Ishikawa (cell line): ENCODE data around the gene TJP2.

ENCODE experiments used
- CEBPB ChIP-seq: IDR thresholded peaks from 2 replicates; pipeline ENCODE4 v1.6.1; 2012
- EP300 ChIP-seq: IDR thresholded peaks from 2 replicates; pipeline ENCODE4 v1.6.1; 2012; ENCODE audit warnings: borderline replicate concordance
- FOXM1 ChIP-seq: IDR thresholded peaks from 2 replicates; pipeline ENCODE4 v1.6.1; 2012; ENCODE audit warnings: low read depth, borderline replicate concordance
- RAD21 ChIP-seq: IDR thresholded peaks from 2 replicates; pipeline ENCODE4 v1.6.1; 2012; ENCODE audit warnings: low read depth
- TAF1 ChIP-seq: IDR thresholded peaks from 2 replicates; pipeline ENCODE4 v1.6.1; 2012; ENCODE audit warnings: low read depth, mild to moderate bottlenecking
- YY1 ChIP-seq: IDR thresholded peaks from 2 replicates; pipeline ENCODE4 v1.6.1; 2012; ENCODE audit warnings: low read depth
- TF ChIP-seq, protein P1 (sequence below): IDR thresholded peaks from 2 replicates; pipeline ENCODE4 v1.6.1; 2012; ENCODE audit warnings: low read depth, mild to moderate bottlenecking

DNA sequence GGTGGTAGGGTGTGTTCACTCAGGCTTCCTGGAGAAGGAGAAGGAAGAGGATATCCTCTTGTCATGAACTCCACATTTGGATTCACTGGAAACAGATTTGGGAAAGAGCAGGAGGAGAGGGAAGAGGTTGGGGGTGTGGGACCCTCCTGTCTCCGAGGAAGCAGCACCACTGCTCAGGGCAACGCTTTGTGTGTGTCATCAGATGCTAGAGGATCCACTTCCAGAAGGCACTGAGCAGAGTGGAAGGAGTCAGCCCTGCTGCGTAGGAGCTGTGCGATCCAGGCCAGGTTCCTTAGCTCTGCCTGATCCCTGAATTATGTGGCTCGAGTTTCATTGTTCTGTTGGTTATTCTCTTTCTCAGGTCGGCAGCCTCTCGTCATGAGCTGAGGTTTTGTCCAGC is 37.3 kb upstream of the TJP2 start:
- no peak for TF ChIP-seq EP300
- no peak for TF ChIP-seq RAD21
- TF ChIP-seq TAF1 = no peak
- no peak for TF ChIP-seq YY1
- TF ChIP-seq, protein P1, sequence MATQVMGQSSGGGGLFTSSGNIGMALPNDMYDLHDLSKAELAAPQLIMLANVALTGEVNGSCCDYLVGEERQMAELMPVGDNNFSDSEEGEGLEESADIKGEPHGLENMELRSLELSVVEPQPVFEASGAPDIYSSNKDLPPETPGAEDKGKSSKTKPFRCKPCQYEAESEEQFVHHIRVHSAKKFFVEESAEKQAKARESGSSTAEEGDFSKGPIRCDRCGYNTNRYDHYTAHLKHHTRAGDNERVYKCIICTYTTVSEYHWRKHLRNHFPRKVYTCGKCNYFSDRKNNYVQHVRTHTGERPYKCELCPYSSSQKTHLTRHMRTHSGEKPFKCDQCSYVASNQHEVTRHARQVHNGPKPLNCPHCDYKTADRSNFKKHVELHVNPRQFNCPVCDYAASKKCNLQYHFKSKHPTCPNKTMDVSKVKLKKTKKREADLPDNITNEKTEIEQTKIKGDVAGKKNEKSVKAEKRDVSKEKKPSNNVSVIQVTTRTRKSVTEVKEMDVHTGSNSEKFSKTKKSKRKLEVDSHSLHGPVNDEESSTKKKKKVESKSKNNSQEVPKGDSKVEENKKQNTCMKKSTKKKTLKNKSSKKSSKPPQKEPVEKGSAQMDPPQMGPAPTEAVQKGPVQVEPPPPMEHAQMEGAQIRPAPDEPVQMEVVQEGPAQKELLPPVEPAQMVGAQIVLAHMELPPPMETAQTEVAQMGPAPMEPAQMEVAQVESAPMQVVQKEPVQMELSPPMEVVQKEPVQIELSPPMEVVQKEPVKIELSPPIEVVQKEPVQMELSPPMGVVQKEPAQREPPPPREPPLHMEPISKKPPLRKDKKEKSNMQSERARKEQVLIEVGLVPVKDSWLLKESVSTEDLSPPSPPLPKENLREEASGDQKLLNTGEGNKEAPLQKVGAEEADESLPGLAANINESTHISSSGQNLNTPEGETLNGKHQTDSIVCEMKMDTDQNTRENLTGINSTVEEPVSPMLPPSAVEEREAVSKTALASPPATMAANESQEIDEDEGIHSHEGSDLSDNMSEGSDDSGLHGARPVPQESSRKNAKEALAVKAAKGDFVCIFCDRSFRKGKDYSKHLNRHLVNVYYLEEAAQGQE = no peak
- no peak for TF ChIP-seq CEBPB
- no peak for TF ChIP-seq FOXM1
